HepG2 (cell line): Measurements from ENCODE around the gene BTBD7. TPM values are rescaled to one million over a fixed set of nuclear protein-coding genes. Genes with fewer than 3 reads are reported as not detected.

Experiments used
- ARID3A ChIP-seq: IDR thresholded peaks from 2 replicates; pipeline ENCODE4 v1.6.1; 2012; ENCODE audit warnings: low read depth, low read length, improper control_type of control experiment
- CREBL2 ChIP-seq: sonication (generic); formaldehyde crosslinking; IDR thresholded peaks from 2 replicates; pipeline ENCODE4 v1.8.1; 2023; ENCODE audit warnings: missing genetic modification reagents, mild to moderate bottlenecking, borderline replicate concordance
- E2F1 ChIP-seq: sonication (generic); formaldehyde crosslinking; IDR thresholded peaks from 2 replicates; pipeline ENCODE4 v1.5.0; 2020; ENCODE audit warnings: missing genetic modification reagents
- HDAC2 ChIP-seq: sonication (generic); formaldehyde crosslinking; IDR thresholded peaks from 2 replicates; pipeline ENCODE4 v1.4.0; 2020; ENCODE audit warnings: missing genetic modification reagents
- HOXA7 ChIP-seq: sonication (generic); formaldehyde crosslinking; IDR thresholded peaks from 2 replicates; pipeline ENCODE4 v1.8.1; 2022; ENCODE audit warnings: mild to moderate bottlenecking, missing genetic modification reagents, moderate library complexity
- ISX ChIP-seq: sonication (generic); formaldehyde crosslinking; conservative IDR thresholded peaks from 2 replicates; pipeline ENCODE4 v1.5.0; 2020; ENCODE audit warnings: missing genetic modification reagents
- KLF11 ChIP-seq: IDR thresholded peaks from 2 replicates; pipeline ENCODE4 v1.6.1; 2016; ENCODE audit warnings: missing compliant biosample characterization
- MYC ChIP-seq: sonication (generic); formaldehyde crosslinking; IDR thresholded peaks from 2 replicates; pipeline ENCODE4 v1.9.0; 2021; ENCODE audit warnings: missing genetic modification reagents, borderline replicate concordance
- NCOA2 ChIP-seq: sonication (generic); formaldehyde crosslinking; IDR thresholded peaks from 2 replicates; pipeline ENCODE4 v1.8.0; 2022; ENCODE audit warnings: inconsistent platforms
- PITX1 ChIP-seq: sonication (generic); formaldehyde crosslinking; IDR thresholded peaks from 2 replicates; pipeline ENCODE4 v1.5.1; 2020; ENCODE audit warnings: mild to moderate bottlenecking, missing genetic modification reagents
- SAP130 ChIP-seq: IDR thresholded peaks from 2 replicates; pipeline ENCODE4 v1.6.1; 2016; ENCODE audit warnings: low read depth
- SOX5 ChIP-seq: IDR thresholded peaks from 2 replicates; pipeline ENCODE4 v1.6.1; 2016; ENCODE audit warnings: borderline replicate concordance
- SRSF1 ChIP-seq: fragments of 200-400 bp; formaldehyde crosslinking; optimal IDR thresholded peaks from 2 replicates; pipeline ENCODE3; 2017; ENCODE audit warnings: mild to moderate bottlenecking, low read depth, low read length, moderate library complexity
- STAT5B ChIP-seq: sonication (generic); formaldehyde crosslinking; IDR thresholded peaks from 2 replicates; pipeline ENCODE4 v1.4.0; 2020; ENCODE audit warnings: missing genetic modification reagents
- TCF7L2 ChIP-seq: IDR thresholded peaks from 2 replicates; pipeline ENCODE4 v1.6.1; 2011; ENCODE audit warnings: mild to moderate bottlenecking, low read depth, low read length, moderate library complexity
- THAP7 ChIP-seq: sonication (generic); formaldehyde crosslinking; IDR thresholded peaks from 2 replicates; pipeline ENCODE4 v1.8.1; 2023; ENCODE audit warnings: mild to moderate bottlenecking, missing genetic modification reagents
- TP53 ChIP-seq: sonication (generic); formaldehyde crosslinking; conservative IDR thresholded peaks from 2 replicates; pipeline ENCODE4 v1.4.0; 2020; ENCODE audit warnings: missing genetic modification reagents
- ZFP1 ChIP-seq: IDR thresholded peaks from 2 replicates; pipeline ENCODE4 v1.6.1; 2016
- ZNF333 ChIP-seq: sonication (generic); formaldehyde crosslinking; IDR thresholded peaks from 2 replicates; pipeline ENCODE4 v1.4.0; 2020; ENCODE audit warnings: mild to moderate bottlenecking, missing genetic modification reagents, borderline replicate concordance
- ZNF446 ChIP-seq: sonication (generic); formaldehyde crosslinking; IDR thresholded peaks from 2 replicates; pipeline ENCODE4 v1.5.0; 2020; ENCODE audit warnings: mild to moderate bottlenecking, missing genetic modification reagents
- ZNF501 ChIP-seq: sonication (generic); formaldehyde crosslinking; IDR thresholded peaks from 2 replicates; pipeline ENCODE4 v1.5.1; 2020; ENCODE audit warnings: mild to moderate bottlenecking, moderate library complexity, missing genetic modification reagents
- ZNF766 ChIP-seq: sonication (generic); formaldehyde crosslinking; IDR thresholded peaks from 2 replicates; pipeline ENCODE4 v1.5.0; 2020; ENCODE audit warnings: missing genetic modification reagents, borderline replicate concordance
- ZUFSP ChIP-seq: sonication (generic); formaldehyde crosslinking; IDR thresholded peaks from 2 replicates; pipeline ENCODE4 v1.9.0; 2021; ENCODE audit warnings: missing genetic modification reagents, mild to moderate bottlenecking, borderline replicate concordance
- polyA plus RNA-seq, 8 experiments: library from polyadenylated mRNA; depleted of rRNA in 3 of 8; stranded (reverse) in 7 of 8; unstranded in 1 of 8; fragments of >200 nt; fragmentation: Illumina TruSeq in 4 of 8; extraction: Trizol in 4 of 8; gene quantifications; 2 replicates each; pipeline versions ENCODE4 v1.2.1 to v1.2.3, GENCODE V29; 2011 to 2016; ENCODE audit warnings: low read depth in 4 of 8, missing spikeins in 1 of 8, mixed read lengths in 1 of 8; ENCODE audit not compliant: insufficient read depth in 1 of 8
- total RNA-seq, 5 experiments: library from RNA; depleted of rRNA; stranded (reverse); fragments of >200 nt; fragmentation: Illumina TruSeq; extraction: Trizol; gene quantifications; 2 replicates each; pipeline ENCODE4 v1.2.3, GENCODE V29; 2016; ENCODE audit warnings: low read depth in 1 of 5
- TF ChIP-seq, protein P1 (sequence below): sonication (generic); formaldehyde crosslinking; IDR thresholded peaks from 2 replicates; pipeline ENCODE4 v1.4.0; 2020; ENCODE audit warnings: missing genetic modification reagents

The BTBD7 gene
- total and polyA plus RNA-seq, 2 of the 13 experiments (the other 11 are each of a cell fraction or from before 2014, with no cell fraction given) = 11.6 to 15.2 TPM

GRCh38 chr14:93329965-93330608 lies 2.7 kb downstream of the BTBD7 start (continued):
- no peak for TF ChIP-seq KLF11 (CRISPR knock-in tag)
- TF ChIP-seq HDAC2 (CRISPR knock-in tag) = no peak; the same call in 1 of the 2 replicates
- no peak for TF ChIP-seq SRSF1
- no peak for TF ChIP-seq ZUFSP
- TF ChIP-seq THAP7 (CRISPR knock-in tag) = no peak
- TF ChIP-seq TCF7L2 = peak; percentile 47; the same call in 1 of the 2 replicates
- no peak for TF ChIP-seq ZNF501
- TF ChIP-seq CREBL2 (CRISPR knock-in tag) = no peak
- TF ChIP-seq MYC = no peak
- peak; percentile 36; the same call in 1 of the 2 replicates for TF ChIP-seq SOX5
- peak; percentile 49; the same call in 1 of the 2 replicates for TF ChIP-seq NCOA2 (CRISPR knock-in tag)
- no peak for TF ChIP-seq E2F1 (CRISPR knock-in tag)
- no peak for TF ChIP-seq ZNF766 (CRISPR knock-in tag)
- peak; percentile 21; the same call in 1 of the 2 replicates for TF ChIP-seq SAP130 (CRISPR knock-in tag)
- no peak for TF ChIP-seq ZNF333 (CRISPR knock-in tag)
- peak; percentile 89 for TF ChIP-seq PITX1 (CRISPR knock-in tag)
- no peak for TF ChIP-seq STAT5B (CRISPR knock-in tag)
- no peak for TF ChIP-seq ZNF446
- TF ChIP-seq ARID3A = peak; percentile 49; the same call in 1 of the 2 replicates
- TF ChIP-seq ISX = no peak
- no peak for TF ChIP-seq TP53 (CRISPR knock-in tag)
- TF ChIP-seq, protein P1, sequence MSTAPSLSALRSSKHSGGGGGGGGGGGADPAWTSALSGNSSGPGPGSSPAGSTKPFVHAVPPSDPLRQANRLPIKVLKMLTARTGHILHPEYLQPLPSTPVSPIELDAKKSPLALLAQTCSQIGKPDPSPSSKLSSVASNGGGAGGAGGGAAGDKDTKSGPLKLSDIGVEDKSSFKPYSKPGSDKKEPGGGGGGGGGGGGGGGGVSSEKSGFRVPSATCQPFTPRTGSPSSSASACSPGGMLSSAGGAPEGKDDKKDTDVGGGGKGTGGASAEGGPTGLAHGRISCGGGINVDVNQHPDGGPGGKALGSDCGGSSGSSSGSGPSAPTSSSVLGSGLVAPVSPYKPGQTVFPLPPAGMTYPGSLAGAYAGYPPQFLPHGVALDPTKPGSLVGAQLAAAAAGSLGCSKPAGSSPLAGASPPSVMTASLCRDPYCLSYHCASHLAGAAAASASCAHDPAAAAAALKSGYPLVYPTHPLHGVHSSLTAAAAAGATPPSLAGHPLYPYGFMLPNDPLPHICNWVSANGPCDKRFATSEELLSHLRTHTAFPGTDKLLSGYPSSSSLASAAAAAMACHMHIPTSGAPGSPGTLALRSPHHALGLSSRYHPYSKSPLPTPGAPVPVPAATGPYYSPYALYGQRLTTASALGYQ (CRISPR knock-in tag) = no peak
- TF ChIP-seq HOXA7 = no peak
- peak; percentile 58; the same call in 1 of the 2 replicates for TF ChIP-seq ZFP1 (CRISPR knock-in tag)
